NCI-H1092 (cell line): Measurements from ENCODE around the gene MBD6.
"Not testable (repeated sequence)": the region's sequence is repeated elsewhere in the genome, so short reads cannot be mapped to it uniquely, and the experiment has no call there.

Source experiments
- DNase-seq: peaks from one replicate; lab custom pipeline; 2025; lab: John Stamatoyannopoulos, UW

The MBD6 gene

DNA sequence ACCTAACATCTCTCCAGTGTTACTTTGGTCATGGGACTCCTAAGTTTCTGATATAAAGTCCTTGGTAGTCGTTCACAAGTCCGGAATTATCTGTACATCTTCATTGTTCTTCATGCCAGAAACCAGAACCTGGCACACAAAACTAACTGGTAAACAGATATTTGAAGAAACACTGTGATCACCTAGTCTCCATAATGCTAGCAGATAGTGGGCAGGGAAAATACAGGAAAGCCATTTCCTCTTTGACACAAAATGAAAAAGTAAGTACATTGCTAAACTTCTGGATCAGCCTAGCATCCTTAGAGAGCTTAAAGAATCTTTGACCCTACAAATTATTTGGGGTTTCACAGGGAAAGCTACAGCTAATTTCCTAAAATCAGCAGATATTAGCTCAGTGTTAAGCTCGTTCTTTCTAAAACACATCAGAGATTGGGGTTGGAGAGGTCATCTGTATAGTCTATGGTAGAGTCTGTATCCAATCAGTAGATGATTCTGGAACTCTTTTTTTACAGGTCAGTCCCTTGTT, 7.2 kb upstream of the MBD6 start:
- DNase-seq = no peak

DNA sequence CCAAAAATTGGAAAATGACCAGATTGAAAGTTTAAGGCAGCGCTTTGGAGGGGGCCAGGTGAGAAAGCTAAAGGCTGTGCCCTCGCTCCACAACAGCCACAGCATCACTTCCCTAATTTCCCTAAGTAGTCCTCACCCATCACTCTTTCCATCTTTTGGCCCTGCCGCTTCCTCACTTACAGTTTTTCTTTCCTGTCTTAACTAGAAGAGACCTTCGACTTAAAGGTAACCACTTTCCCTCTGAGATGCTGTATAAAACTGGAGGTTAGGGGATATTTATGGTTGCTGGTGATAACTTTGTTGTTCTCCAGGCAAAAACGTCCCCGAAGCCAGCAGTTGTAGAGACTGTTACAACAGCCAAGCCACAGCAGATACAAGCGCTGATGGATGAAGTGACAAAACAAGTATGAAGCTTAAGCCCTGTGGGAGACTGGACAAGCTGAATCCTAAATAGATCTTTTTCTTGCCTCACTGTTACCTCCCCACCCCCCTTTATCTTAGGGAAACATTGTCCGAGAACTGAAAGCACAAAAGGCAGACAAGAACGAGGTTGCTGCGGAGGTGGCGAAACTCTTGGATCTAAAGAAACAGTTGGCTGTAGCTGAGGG, 6.6 kb upstream of the MBD6 start:
- DNase-seq = no peak

DNA sequence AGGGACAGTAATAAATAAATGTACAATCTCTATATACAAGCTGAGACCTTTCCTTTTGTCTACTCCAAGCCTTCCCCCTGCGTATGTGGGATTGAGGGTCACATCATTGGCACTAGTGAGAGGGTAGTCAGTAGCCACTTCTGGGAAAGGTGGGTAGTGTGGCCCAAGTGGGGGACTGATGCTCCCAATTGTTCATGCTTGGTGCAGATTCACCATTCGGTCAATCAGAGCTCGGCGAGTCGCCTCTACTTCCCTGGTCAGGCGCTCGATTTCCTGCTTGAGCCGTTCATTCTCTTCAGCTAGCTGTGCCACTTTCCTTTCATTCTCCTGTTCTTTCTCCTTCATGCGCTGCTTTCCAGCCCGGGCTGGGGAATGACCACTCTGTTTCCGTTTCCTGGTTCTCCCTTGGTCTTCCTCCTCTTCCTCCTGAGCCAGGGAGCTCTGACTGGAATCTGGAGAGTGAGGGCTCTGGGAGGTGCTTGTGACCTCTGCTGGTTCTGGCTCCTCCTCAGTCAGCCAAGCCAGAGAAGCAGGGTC, 5.9 kb upstream of the MBD6 start:
- DNase-seq = no peak

DNA sequence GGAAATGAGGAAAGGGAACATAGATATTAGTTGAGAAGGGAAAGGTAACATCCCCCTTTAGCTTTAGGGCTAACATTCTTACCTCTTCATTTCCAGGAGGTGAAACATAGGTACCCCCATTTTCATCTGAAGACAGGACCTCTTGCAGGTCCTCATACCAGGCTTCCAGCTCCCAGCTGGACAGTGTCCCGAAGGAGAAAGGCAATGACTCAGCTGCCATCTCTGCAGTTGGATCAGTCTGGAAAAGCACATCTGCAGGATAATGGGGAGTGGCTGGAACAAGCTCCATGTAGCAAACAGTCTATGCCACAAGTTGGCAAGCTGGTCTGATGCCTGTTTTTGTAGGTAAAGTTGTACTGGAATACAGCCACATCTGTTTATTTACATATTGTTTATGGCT, 5.4 kb upstream of the MBD6 start:
- no peak for DNase-seq

DNA sequence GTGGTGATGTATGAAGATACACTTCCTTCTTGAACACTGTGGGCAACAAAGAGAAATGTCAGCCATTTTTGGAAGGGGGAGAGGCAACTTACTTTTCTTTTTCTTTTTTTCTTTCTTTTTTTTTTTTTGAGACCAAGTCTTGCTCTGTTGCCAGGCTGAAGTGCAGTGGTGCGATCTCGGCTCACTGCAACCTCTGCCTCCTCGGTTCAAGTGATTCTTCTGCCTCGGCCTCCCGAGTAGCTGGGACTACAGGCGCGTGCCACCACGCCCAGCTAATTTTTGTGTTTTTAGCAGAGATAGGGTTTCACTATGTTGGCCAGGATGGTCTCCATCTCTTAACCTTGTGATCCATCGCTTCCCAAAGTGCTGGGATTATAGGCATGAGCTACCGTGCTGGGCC, 4.9 kb upstream of the MBD6 start:
- DNase-seq = not testable (repeated sequence)

DNA sequence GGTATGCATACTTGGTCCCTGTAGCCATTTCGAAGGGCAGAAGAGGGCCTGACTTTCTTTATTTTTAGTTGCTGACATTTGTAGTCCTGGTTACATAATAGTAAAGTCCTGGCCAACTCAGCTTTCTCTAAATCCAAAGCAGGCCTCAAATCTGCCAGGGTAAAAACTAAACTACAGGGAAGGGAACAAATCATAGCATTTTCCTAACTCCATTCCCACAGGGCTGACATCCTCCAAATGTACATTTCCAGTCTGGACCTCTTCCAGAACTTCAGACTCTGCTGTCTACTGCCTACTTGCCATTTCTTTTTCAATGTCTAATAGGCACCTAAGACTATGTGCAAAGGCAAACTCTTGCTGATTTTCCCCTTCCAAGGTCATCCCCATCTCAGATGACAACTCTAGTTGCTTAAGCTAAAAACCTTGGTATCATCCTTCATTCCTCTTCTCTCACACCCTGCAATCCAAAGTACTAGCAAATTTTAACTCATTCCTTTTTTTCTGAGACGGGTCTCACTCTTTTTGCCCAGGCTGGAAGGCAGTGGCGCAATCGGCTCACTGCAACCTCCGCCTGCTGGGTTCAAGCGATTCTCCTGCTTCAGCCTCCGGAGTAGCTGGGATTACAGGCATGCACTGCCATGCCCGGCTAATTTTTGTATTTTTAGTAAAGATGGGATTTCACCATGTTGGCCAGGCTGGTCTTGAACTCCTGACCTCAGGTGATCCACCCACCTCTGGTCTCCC, 4.3 kb upstream of the MBD6 start:
- no peak for DNase-seq

DNA sequence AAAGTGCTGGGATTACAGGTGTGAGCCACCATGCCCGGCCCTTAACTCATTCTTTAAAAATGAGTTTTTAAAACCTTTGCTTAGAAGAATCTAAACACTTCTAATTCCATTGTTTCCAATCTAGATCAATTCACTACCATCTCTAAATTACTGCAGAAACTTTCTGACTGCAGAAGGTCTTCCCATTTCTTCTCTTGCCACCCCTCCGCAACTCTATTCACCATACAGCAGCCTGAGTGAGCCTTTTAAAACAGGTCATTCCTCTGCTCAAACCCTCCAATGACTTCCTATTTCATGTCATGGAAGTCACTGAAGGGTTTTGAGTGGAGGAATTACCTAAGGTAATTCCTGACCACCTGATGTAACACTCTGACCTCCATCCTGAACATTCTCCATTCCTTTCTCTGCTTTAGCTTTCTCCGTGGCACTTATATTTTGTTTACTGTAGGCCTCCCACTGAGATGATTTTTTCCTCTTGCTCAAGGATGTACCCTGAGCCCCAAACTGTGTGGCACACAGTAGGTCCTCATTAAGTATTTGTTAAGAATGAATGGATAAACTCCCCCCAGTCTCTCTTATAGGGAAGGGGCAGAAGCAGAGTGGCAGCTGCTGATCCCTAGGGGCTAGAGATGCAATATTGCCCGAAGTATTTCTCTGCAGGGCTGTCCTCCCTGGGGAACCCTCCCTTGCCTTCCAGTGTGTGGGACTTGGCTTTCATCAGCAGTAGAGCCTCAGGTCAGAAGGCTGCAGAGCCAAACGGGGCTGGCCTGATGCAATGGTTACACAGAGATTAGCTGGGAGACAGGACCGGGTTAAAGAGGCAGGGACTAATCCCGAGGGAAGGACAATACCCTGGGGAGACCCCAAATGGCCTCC, 3.5 kb upstream of the MBD6 start:
- DNase-seq = no peak

DNA sequence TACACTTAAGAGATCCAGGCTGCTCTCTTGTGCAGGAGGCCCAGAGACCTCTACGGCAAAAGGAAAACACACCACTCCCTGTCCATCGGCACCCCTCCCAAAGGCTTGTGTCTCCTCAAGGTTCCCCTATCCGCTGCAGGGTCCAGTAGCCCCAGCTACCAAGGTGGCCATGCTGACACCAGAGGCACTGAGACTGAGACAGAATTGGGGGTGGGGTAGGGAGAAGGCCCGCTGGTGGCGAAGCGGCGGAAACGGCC, 2.9 kb upstream of the MBD6 start:
- DNase-seq = no peak

DNA sequence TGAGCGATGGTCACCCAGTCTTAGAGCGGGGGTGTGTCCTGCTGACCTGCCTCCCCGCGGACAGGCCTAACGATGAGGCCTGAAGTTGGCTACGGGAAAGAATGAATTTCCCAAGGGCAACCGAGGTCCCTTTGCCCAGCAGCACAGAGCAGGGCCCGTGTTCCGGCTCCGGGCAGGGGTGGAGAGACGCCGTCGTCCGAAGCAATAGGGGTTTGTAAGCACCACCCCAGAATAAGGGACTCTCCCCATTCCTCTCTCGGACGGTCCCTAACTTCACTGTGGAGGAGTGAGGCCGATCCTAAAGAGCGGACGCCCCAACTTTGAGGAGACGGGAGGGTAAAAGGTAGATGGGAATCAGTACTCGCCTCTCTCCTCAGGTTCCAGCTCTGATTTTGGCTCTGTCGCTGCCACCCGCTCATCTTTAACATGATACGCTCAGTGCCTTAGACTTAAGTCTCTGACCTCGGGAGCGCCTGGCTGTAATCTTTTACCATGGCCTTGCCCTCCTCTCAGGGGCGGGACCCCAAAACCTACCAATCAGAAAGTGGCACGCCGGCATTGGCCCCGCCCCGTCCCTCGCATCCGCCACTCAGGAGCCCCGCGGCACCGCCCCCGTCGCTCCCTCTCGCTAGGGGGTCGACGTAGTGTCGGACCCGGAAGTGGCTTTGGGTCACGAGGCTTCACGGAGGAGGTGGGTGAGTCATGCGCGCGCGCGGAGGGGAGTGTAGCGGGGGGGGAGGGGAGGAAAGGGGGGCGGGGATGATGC, 2.4 kb upstream of the MBD6 start, which contains the start of gene DDIT3:
TSS of gene DDIT3 (minus strand) at position 462 of the 766 bp plus-strand sequence. CDS start 3,108 bp downstream, outside the sequence.
- peak; percentile 96 for DNase-seq

DNA sequence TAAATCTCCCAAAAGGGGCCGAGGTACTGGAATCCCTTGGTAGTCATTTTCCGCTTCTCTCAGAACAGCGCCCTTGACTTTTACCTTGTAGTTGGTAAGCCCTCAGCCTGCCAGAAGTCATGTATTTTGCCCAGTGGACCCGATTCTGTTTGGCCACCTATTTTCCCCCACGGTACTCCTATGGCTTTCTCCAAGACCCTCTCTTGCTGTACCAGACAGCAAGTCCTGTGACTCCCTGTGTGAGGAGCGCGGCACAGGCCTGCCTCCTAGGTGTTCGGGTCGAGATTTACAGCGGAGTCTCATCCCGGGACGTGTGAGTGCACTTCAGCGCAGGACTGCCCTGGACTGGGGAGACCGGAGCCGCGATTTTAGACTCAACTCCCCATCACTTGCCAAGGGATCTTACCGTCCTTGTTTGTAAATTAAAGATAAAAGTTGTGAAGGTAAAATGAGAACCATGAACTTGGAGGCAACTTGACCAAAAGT, 1.1 kb upstream of the MBD6 start:
- no peak for DNase-seq

DNA sequence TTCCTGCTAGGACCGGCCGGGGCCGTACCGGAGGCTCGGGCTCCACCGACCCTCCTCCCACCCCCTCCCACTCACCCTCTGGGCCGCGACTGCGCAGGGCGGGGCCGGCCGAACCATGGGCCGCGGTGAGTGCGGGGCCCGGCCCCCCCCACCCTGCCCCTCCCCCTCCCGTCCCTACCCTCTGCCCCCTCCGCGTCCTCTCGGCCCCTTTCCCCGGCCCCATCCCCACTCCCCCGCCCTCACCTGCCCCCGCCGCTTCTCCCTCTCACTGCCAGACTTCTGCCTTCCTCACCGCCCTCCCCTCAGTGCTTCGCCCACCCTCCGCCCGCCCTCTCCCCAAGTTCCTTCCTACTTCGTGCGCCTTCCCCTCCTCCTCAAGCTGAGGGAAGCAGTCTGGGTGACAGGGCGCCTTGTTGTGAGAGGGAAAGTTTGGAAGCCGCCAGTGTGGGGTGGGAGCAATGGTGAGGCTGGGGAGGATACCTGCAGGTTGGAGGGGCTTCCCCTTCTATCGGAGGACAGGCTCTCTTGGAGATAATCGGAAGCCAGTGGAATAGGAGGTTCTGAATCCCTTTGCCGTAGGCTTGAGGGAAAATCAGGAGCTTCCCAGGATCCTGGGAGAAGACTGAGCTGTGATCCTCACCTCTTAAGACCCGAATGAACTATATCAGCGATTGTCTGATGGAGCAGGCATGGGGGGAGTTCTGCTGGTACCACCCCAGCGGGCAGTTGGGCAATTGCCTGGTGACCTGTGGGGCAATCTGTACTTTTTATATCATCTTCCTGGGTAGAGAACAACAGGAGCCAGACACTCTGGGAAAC, 472 bp downstream of the MBD6 start:
- DNase-seq = no peak

DNA sequence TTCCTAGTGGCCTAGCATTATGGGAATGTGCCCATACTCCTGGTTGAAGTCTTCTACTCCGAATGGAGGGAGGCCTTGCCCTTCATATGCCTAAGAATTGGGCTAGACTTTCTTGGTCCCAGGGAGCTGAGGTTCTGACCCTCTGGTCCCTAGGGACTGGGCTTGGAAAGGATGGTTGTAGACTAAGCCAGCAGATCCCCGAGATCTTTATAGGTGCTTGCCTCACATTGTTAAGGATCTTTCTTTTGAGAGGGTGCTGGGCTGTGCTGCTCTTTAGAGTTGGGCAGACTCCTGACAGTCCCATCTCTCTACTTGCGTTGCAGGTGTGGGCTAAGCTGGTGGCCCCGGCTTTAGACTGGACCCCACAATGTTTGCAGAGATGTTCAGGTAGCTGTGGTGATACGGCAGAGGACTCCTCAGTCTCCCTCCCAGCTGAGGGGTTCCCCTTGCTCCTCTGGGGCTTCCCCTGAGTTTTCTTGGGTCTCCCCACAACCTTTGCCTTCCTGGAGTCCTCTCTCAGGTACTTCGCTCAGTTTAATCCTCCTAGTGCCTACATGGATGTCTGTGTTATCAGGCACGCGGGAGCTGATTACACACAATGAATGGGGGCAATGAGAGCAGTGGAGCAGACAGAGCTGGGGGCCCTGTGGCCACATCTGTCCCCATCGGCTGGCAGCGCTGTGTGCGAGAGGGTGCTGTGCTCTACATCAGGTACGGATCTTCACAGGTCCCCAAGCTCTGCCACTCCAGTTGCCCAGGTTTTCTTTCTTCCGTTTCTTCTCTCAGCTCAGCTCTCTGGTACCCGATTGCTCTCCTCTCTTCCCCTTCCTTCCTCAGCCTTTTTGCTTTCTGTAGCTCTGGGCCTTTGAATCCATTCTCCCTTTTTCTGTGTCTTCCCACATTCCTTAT, 1.3 kb downstream of the MBD6 start:
- DNase-seq = no peak

DNA sequence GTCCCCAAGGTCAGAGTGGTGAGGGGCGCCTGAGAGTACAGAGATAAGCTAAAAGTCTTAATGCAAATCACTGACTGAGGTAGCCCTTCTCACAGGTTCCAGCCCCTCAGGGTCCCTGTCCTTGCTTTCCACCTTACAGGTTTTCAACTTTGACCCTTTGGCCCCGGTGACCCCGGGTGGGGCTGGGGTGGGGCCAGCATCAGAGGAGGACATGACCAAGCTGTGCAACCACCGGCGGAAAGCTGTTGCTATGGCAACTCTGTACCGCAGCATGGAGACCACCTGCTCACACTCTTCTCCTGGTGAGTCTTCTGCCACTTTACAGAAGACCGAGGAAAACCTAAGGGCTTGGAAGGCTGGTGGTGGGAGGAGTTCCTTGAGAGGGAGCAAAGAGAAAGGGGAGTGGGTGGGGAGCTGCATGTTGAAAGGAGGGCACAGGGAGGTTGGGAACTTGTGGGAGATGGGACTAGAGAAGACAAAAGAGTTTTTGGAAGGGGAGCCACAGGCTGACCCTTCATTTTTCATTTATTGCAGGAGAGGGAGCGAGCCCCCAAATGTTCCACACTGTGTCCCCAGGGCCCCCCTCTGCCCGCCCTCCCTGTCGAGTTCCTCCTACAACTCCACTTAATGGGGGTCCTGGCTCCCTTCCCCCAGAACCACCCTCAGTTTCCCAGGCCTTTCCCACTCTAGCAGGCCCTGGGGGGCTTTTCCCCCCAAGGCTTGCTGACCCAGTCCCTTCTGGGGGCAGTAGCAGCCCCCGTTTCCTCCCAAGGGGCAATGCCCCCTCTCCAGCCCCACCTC, 2.4 kb downstream of the MBD6 start:
- no peak for DNase-seq

DNA sequence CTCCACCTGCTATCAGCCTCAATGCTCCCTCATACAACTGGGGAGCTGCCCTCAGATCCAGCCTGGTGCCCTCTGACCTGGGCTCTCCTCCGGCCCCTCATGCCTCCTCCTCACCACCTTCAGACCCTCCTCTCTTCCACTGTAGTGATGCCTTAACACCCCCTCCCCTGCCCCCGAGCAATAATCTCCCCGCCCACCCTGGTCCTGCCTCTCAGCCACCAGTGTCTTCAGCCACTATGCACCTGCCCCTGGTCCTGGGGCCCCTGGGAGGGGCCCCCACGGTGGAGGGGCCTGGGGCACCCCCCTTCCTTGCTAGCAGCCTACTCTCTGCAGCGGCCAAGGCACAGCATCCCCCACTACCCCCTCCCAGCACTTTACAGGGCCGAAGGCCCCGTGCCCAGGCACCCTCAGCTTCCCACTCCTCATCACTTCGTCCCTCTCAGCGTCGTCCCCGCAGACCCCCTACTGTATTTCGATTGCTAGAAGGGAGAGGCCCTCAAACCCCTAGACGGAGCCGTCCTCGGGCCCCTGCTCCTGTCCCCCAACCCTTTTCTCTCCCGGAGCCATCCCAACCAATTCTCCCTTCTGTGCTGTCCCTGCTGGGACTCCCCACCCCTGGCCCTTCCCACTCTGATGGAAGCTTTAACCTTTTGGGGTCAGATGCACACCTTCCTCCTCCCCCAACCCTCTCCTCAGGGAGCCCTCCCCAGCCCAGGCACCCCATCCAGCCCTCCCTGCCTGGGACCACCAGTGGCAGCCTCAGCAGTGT, 3.2 kb downstream of the MBD6 start:
- DNase-seq = no peak

DNA sequence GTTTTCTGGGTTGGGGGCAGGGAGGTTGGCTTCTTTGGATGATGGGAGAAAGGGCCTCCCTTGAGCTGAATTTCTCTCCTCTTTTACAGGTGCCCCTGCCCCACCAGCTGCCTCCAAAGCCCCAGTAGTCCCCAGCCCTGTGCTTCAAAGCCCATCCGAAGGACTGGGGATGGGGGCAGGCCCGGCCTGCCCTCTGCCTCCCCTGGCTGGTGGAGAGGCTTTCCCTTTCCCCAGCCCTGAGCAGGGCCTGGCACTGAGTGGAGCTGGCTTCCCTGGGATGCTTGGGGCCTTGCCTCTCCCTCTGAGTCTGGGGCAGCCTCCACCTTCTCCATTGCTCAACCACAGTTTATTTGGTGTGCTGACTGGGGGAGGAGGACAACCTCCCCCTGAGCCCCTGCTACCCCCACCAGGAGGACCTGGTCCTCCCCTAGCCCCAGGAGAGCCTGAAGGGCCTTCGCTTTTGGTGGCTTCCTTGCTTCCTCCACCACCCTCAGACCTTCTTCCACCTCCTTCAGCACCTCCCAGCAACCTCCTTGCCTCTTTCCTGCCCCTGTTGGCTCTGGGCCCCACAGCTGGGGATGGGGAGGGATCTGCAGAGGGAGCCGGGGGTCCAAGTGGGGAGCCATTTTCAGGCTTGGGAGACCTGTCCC, 4.0 kb downstream of the MBD6 start:
- DNase-seq = no peak

DNA sequence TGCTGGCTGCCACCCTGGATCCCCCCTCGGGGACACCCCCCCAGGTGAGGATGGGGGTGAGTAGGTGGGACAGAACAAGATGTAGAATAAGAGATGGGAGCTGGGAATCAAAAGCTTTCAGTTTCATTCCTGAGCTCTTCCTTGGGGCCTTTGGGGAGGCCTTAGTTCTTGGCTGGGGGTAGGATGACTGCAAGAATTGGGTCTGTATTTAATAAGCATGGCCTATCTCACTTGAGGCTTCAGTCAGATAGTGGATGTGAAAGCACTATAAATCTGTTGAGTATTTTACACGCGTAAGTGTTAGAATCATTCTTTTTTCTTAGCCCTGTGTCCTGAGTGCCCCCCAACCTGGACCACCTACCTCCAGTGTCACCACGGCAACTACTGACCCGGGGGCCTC, 4.6 kb downstream of the MBD6 start:
- DNase-seq = no peak

DNA sequence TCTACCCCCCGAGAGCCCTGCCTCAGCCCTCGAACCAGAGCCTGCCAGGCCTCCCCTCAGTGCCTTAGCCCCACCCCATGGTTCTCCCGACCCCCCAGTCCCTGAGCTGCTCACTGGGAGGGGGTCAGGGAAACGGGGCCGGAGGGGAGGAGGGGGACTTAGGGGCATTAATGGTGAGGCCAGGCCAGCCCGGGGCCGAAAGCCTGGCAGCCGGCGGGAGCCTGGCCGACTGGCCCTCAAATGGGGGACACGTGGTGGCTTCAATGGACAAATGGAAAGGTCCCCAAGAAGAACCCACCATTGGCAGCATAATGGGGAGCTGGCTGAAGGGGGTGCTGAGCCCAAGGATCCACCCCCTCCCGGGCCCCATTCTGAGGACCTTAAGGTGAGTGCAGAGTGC, 5.6 kb downstream of the MBD6 start:
- DNase-seq = no peak
